ACHN (cell line): Measurements from ENCODE around the gene BRDT.

ENCODE experiments used
- DNase-seq: peaks from one replicate; pipeline ENCODE4 v3.0.0-alpha.2; 2015
- in situ Hi-C: cut with HindIII; loops from 2 replicates; pipeline ENCODE4 v1.10.0; 2017; ENCODE audit warnings: low sequenced_read_pairs, low pct_ligation_motif_present, low pct_unique_long_range_greater_than_20kb

BRDT gene

GRCh38 chr1:92045766-92046495 is 96.7 kb downstream of the BRDT start:
- in situ Hi-C loops = no loop called here

DNA sequence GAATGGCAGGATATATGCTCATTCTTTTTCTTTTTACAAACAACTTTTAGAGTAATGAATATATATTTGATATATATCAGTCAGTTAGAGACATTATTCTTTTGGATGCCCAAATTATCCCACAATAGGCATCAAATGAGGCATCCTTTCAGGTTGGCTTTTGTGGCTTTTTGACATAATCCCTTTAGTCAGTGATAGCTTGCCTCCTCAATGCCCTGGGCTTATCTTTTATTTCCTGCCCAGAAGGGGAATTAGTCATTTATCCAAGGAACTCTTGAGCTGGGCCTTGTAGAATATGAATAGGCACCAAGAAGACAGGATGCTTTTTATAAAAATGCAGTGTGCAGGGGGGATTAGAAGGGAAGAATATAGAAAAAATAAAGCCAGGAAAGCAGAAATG is 102.7 kb downstream of the BRDT start:
- in situ Hi-C loops = no loop called here

More at GRCh38 chr1:92045766-92046495, 96.7 kb downstream of the BRDT start:
- DNase-seq = no peak

More for the DNA sequence above, 102.7 kb downstream of the BRDT start:
- no peak for DNase-seq
